DMS114 treated with DMSO at 0.1 percent for 48 hours (cell line): ENCODE data around the gene NHLH2.

Experiments
- DNase-seq: peaks from one replicate; lab custom pipeline; 2025; ENCODE audit not compliant: unreplicated experiment; lab: John Stamatoyannopoulos, UW

The NHLH2 gene

GRCh38 chr1:115805597-115805996, 35.3 kb downstream of the NHLH2 start:
- DNase-seq, result no peak

GRCh38 chr1:115802416-115802815, 38.5 kb downstream of the NHLH2 start:
- DNase-seq, result no peak

- no peak for DNase-seq
Observed at GRCh38 chr1:115797486-115797885, 43.4 kb downstream of the NHLH2 start.

GRCh38 chr1:115796897-115797296, 44.0 kb downstream of the NHLH2 start:
- no peak for DNase-seq

GRCh38 chr1:115796036-115796435, 44.9 kb downstream of the NHLH2 start:
- no peak for DNase-seq

- DNase-seq, result no peak
Observed at GRCh38 chr1:115794976-115795639, 45.8 kb downstream of the NHLH2 start.

GRCh38 chr1:115793162-115793561, 47.8 kb downstream of the NHLH2 start:
- no peak for DNase-seq

- DNase-seq, result no peak
Observed at GRCh38 chr1:115791816-115792215, 49.1 kb downstream of the NHLH2 start.

- DNase-seq, result no peak
Observed at GRCh38 chr1:115790846-115791245, 50.1 kb downstream of the NHLH2 start.

- DNase-seq, result no peak
Observed at GRCh38 chr1:115790356-115790755, 50.6 kb downstream of the NHLH2 start.
